Measurements from ENCODE around the gene EXOC4.
"Not testable (repeated sequence)": the region's sequence is repeated elsewhere in the genome, so short reads cannot be mapped to it uniquely, and the experiment has no call there.

The EXOC4 gene

DNA sequence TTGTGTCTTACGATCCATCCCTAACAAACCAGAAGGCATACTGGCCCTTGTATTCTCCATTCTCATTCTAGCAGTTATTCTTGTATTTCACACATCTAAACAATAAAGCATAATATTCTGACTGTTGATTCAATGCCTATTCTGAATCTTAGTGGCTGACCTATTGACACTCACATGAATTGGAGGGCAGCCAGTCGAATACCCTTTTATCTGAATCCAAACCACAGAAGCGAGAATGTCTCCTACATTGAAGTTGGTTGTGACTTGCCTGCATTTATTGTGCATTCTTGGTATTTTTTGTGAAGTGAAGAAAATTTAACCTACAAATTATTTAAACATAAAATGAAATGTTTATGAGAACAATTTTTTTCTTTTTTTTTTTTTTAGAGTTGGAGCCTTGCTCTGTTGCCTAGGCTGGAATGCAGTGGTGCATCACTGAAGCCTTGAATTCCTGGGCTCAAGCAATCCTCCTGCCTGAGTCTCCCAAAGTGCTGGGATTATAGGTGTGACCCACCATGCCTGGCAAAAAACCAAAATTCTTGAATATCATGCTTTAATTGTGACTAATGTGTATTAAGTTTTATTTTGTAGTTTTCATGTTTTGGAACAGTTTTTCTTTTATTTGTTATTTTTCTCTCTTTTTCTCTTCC lies 22.7 kb downstream of the EXOC4 start:
- Histone ChIP-seq H3K9me3 (no peaks in the 10 kb centered on the region), H3K4me1 (no peaks in the 10 kb centered on the region), H3K27ac (no peak overlapping the region), H3K36me3 (peaks cover 15 to 42% (median 22%) of the 10 kb centered on the region in 3 donors), H3K27me3 (no peaks in the 10 kb centered on the region), H3K4me3 (no peak overlapping the region)
- TF ChIP-seq CTCF (IDR thresholded peaks at IDR 0.05): no peak
- DNase-seq: no peak
- intact Hi-C loops (cut with DNase I; ENCODE audit: low total_unique reads): no loop called here

GRCh38 chr7:133278975-133279374 lies 26.1 kb downstream of the EXOC4 start:
- DNase-seq; H3K4me1 ChIP-seq; H3K4me3 ChIP-seq; H3K9me3 ChIP-seq; intact Hi-C loops (cut with DNase I; ENCODE audit: low total_unique reads); H3K27me3 ChIP-seq; H3K27ac ChIP-seq: not testable (repeated sequence)
- peaks cover 15 to 42% (median 22%) of the 10 kb centered on the region in 3 donors for H3K36me3 ChIP-seq

- H3K27ac ChIP-seq: no peak overlapping the region
- peaks cover under 1 to 23% (median 2%) of the 10 kb centered on the region in 3 donors for H3K36me3 ChIP-seq
- intact Hi-C loops (cut with DNase I; ENCODE audit: low total_unique reads): no loop called here
- H3K9me3 ChIP-seq: no peaks in the 10 kb centered on the region
- no peak for DNase-seq
- H3K4me1 ChIP-seq: no peaks in the 10 kb centered on the region
- no peaks in the 10 kb centered on the region for H3K27me3 ChIP-seq
- no peak overlapping the region for H3K4me3 ChIP-seq
- TF ChIP-seq CTCF (IDR thresholded peaks at IDR 0.05): no peak
These were observed 29.2 kb downstream of the EXOC4 start for GRCh38 chr7:133282094-133282493.

DNA sequence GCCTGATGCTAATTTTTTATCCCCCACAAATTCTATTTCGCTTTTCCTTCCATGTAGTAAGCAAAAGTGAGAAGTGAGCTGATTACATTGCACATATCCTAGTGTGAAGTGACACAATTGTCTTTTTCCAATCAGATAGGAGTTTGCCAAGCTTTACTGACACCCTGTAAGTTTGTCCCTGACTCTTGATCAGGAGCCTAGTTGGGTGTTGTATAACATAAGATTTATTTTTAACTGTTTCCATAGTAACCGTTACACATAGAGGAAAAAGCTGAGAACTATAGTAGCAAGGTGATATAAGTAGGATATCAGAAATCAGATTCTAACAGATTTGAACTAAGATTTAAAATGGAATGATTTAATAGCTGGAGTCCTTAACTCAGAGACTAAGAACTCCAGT lies 31.2 kb downstream of the EXOC4 start:
- intact Hi-C loops (cut with DNase I; ENCODE audit: low total_unique reads): no loop called here
- Histone ChIP-seq H3K27me3 (no peaks in the 10 kb centered on the region), H3K27ac (no peak overlapping the region), H3K4me3 (no peak overlapping the region), H3K4me1 (no peaks in the 10 kb centered on the region), H3K36me3 (peaks cover 0 to 16% (median 4%) of the 10 kb centered on the region in 3 donors), H3K9me3 (no peaks in the 10 kb centered on the region)
- no peak for DNase-seq
- no peak for TF ChIP-seq CTCF (IDR thresholded peaks at IDR 0.05)

DNA sequence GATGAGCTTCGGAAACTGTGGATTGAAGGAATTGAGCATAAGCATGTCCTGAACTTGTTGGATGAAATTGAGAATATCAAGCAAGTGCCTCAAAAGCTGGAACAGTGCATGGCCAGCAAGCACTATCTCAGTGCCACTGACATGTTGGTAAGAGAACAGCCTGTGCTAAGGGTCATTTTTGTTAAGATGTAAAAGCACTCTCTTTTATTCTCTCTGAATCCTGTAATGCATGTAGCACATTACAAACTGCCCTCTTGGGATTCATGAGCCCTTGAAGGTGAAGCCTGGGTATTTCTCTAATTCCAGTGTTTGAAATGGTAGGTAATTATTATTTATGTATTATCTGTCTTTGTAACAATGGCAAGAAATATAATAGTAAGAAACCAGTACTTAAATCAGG lies 36.1 kb downstream of the EXOC4 start:
- no peaks in the 10 kb centered on the region for H3K27me3 ChIP-seq
- no peak overlapping the region for H3K4me3 ChIP-seq
- intact Hi-C loops (cut with DNase I; ENCODE audit: low total_unique reads): no loop called here
- H3K4me1 ChIP-seq: no peaks in the 10 kb centered on the region
- no peaks in the 10 kb centered on the region for H3K9me3 ChIP-seq
- H3K36me3 ChIP-seq: peaks cover 0 to 15% (median 9%) of the 10 kb centered on the region in 3 donors
- no peak for DNase-seq
- no peak overlapping the region for H3K27ac ChIP-seq
- TF ChIP-seq CTCF (IDR thresholded peaks at IDR 0.05): no peak

GRCh38 chr7:133290041-133290440 lies 37.2 kb downstream of the EXOC4 start:
- H3K9me3 ChIP-seq: no peaks in the 10 kb centered on the region
- H3K27ac ChIP-seq: no peak overlapping the region
- H3K4me1 ChIP-seq: no peaks in the 10 kb centered on the region
- intact Hi-C loops (cut with DNase I; ENCODE audit: low total_unique reads): no loop called here
- DNase-seq: no peak
- H3K36me3 ChIP-seq: peaks cover 0 to 15% (median 9%) of the 10 kb centered on the region in 3 donors
- TF ChIP-seq CTCF (IDR thresholded peaks at IDR 0.05): no peak
- no peaks in the 10 kb centered on the region for H3K27me3 ChIP-seq
- H3K4me3 ChIP-seq: no peak overlapping the region
